Activated CD8-positive, alpha-beta memory T cell treated with anti-CD3 and anti-CD28 coated beads, Interleukin-2, amount 50 U/mL, for 24 hours (primary cell): ENCODE measurements around the gene TSHZ2.
"Not testable (repeated sequence)": the region's sequence is repeated elsewhere in the genome, so short reads cannot be mapped to it uniquely, and the experiment has no call there.

ENCODE experiments used
- DNase-seq: peaks from one replicate; pipeline ENCODE4 v3.0.0-alpha.2; 2020; ENCODE audit errors: extremely low read depth

Gene TSHZ2

GRCh38 chr20:53345536-53346334, 373.6 kb downstream of the TSHZ2 start:
- DNase-seq: no peak

- no peak for DNase-seq
Observed at GRCh38 chr20:53346335-53346648, 374.1 kb downstream of the TSHZ2 start.

GRCh38 chr20:53349730-53350129, 377.6 kb downstream of the TSHZ2 start:
- no peak for DNase-seq

DNA sequence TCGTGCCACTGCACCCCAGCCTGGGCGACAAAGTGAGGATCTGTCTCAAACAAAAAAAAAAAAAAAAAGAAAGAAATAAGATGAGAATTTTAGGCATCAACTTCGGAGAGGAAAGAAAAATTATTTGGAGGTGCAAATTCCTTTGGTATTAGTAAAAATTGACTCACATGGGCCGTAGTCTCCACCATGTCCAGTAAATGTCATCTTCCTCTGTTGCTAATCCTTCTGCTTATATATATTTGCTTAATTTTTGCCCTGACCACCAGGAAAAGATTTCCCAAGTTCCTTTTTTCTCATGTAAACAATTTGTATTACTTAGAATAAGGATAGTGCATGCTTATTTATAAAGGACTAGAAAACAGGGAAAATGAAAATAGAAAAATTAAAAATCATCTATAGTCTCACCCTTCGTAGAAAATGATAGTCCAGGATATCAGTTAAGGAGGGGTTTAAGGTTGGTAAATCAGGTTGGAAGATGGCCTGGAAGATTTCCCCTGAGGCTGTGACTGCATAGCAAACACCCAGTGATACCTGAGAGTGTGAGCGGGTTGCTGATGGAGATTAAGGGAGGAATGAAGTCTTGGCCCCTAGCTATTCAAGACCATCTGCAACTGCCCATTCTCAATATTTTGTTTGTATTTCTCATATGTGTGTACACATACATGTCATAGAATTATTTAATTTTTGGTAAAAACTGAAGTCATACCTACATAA, 380.7 kb downstream of the TSHZ2 start:
- no peak for DNase-seq

DNA sequence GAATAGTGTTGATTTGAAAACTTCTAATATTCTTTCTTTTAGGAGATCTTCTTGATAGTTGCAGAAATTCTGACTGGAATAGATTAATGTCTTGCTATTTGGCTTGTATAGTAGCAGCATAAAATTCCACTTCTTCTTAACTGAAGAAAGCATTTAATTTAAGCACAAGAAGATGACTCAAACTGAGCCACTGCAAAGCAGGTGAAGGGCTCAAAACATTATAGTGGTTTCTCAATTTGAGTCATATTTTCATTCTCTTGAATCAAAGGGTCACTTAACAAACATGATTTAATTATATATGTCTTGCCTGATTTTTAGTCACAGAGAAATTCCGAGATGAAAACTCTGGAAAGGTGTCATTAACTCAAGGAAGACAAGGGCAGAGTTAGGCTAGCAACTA, 382.2 kb downstream of the TSHZ2 start:
- DNase-seq: no peak

DNA sequence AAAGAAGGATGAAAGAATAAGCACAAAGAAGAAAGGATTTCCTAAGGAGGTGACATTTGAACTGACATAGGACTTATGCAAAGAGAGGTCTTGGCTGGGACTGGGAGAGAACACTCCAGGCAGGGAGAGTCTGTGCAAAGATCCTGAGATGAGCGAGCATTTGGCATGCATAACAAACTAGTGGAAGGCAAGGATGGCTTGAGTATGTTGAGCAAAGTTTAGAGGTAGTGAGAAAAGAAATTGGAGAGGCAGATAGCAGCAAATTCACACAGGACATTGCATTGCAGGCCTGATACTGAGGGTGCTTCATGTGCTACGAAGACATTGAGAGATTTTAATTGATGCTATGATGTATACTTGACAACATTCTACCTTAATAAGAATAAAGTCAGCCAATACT, 383.6 kb downstream of the TSHZ2 start:
- no peak for DNase-seq

- no peak for DNase-seq
Observed at GRCh38 chr20:53359425-53359824, 387.3 kb downstream of the TSHZ2 start.

DNA sequence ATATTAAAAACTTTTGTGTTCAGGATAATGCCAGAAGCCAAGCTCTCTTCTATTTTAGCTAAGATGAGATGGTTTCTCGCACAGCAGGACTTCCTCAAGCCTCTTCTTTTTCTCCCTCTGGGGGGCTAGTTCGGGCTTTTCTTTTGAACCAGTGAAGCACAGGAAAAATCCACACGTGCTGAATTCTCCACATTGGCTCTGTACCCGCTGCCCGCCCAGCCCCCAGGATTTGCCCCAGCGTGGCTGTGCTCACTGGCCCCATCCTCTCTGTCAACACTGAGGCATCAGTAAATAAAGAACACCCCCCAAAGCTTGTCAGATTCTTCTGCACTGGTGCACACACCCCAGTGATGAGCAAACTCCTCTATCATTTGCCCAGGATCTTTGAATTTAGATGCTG, 388.7 kb downstream of the TSHZ2 start:
- no peak for DNase-seq

DNA sequence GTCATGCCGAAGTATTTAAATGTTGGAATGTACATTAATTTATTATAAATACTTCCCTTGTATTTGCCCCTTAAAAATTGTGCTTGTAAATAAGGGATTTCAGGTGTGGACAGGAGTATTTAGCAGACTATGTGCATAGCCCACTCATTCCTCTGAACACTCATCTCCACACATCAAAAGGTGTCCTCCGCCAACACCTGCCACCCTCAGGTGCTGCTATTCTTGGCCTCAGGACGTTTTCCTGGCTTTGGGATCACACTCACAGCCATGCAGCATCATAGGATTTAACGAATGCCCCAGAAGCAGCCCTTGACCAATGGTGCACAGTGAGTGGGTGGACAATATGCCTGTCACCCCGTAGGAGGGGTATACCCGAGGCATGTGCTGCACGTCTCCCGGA, 390.6 kb downstream of the TSHZ2 start:
- DNase-seq: no peak

DNA sequence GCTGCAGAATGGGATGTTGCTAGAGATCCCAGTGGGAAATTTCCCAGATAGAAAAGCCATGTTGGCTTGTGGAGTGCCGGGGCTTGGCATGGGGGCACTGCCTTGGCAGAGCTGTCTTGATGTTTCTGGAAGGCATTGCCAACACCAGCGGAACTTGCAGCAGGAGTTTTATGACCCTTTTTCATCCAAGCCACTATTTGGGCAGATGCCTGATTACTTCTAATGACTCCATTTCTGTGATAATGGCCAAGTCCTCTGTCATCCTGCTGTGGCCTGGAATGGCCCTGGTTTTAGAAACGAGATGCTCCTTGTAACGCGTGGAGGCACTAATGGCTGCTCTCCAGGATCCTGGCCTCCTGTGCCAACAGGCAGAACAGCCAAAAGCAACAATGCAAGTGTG, 392.5 kb downstream of the TSHZ2 start:
- no peak for DNase-seq

DNA sequence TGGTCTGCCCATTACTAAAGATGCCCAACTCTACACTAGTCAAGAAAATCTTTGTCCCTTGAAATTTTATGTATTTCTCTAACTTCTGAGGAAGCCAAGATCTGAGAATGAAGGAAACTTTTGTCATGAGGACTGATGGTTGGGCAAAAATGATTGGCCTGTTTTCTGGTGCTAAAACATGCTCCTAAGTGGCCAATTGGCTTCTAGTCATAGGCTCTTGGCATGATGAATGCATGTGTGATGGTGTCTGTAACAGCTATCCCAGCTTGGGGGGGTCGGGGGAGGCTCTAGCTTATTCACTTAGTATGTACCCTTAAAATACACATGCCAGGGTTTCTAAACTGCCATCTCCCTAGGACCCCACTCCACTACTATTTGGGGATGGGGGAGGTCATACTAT, 392.9 kb downstream of the TSHZ2 start:
- DNase-seq: no peak

DNA sequence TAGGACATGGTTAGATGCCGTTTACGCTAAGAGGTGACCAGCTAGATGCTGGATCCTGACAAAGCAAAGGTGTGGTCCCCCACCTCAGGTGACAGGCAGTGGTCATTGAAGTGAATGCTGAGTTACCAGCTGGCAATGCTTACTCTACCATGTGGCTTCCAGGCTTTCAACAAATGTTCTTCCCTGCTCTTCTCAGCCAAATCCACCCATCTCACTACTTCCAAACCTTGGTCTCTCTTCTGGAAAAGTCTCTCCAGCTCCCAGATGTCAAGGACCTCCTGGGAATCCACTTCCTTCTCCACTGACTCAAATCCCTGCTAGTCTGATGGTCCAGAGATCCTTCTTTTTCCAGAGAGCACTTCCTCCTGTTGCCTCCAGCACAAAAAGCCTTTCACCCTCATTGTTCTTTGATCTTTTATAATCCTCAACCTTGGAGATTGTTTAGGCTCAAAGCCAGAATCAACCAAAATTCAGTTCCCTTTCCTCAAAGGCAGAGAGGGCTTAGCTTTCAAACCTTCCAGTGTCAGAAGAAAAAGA, 393.4 kb downstream of the TSHZ2 start:
- no peak for DNase-seq

GRCh38 chr20:53366928-53367327, 394.8 kb downstream of the TSHZ2 start:
- not testable (repeated sequence) for DNase-seq

DNA sequence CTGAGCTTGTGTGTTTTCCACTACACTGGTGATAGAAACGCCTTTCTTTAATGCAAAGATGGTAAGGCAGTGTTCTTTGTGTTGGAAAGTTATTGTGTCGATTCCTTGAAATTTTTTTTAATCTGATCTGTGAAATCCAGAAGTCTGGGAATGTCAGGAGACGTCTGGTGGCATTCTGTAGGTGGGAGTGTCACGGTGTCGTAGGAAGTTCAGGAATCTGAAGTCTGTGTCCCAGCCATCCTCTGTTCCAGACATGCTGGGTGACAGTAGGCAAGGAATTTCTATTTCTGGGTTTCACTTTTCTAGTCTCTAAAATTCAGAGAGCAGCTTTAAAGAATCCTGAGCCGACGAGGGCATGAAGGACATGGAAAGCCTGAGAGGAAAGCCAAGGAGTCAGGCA, 397.7 kb downstream of the TSHZ2 start:
- DNase-seq: no peak

DNA sequence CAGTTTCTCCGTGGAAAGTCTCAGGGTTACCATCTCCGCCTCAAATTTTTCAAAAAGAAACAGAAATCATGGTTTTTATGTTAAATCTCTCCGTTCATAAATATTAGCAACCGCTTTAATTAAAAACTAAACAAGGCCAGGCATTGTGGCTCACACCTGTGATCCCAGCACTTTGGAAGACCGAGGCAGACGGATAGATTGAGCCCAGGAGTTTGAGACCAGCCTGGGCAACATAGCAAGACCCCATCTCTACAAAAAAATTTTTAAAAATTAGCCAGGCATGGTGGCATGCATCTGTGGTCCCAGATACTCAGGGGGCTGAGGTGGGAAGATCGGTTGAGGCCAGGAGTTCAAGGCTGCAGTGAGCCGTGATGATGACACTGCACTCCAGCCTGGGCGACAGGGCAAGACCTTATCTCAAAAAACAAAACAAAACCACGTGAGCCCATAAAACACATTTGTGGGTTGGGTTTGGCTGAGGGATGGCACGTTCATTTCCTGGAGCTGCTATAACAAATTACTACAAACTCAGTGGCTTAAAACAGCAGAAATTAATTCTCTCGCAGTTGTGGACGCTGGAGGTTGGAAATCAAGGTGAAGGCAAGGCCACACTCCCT, 398.3 kb downstream of the TSHZ2 start:
- DNase-seq: no peak

DNA sequence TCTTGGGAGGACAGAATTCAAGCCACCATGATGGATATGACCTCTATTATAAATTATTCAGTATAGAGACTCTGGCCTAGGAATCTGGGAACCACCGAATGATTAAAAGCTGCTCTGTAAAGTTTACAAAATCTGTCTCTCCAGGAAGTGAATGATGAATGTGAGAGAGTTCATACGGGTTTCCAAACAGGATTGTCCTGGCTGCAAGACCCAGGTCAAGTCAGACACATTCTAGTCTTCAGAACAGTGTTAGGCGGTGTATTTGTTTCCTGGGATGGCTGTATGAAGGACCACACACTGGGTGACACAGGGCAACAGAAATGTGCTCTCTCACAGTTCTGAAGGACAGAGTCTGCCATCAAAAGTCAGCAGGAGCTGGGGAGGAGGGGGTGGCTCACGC, 399.1 kb downstream of the TSHZ2 start:
- DNase-seq: no peak

DNA sequence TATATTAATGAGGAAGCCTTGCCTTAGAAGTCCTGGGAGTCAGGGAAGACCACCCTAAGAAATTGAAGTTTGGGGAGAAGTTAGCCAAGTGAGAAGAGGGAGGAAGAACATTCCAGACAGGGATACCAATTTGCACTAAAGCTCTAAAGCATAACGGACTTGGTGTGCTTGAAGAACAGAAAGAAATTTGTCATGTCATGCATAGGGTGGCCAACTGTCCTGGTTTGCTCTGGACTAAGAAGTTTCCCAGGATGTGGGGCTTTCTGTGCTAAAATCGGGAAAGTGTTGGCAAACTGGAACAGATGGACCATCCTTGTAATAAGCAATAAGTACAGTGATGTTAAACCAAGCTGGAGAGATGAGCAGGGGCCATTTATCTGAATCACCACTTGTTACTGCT, 403.9 kb downstream of the TSHZ2 start:
- no peak for DNase-seq

DNA sequence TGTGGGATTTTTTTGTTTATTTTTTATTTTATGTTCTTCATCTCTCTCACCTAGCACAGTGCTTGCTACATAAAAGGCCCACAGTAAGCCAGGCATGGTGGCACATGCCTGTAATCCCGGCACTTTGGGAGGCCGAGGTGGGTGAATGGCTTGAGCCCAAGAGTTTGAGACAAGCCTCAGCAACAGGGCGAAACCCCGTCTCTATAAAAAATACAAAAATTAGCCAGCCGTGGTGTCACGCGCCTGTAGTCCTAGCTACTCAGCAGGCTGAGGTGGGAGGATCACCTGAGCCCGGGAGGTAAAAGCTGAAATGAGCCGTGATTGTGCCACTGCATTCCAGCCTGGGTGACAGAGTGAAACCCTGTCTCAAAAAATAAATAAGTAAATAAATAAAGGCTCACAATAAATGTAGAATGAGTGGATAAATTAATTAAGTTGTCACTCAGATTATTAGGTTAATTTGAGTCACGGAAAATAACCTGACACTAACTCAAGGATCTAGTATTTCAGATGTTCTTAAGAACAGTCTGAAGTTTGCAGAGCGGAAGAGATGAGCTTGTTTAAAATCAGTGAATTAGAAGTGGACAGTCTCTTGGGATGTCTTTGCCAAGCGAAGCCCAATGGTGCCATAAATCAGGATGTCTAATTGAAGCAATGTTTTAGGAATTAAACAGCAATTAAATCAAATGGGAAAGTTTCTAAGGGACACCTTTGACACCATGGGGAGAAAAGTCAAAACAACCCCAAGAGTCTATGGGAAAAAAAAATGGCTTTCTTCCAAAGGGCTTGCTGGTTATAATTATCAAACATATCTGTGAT, 407.1 kb downstream of the TSHZ2 start:
- DNase-seq: no peak

GRCh38 chr20:53379833-53380120, 407.6 kb downstream of the TSHZ2 start:
- DNase-seq: no peak

DNA sequence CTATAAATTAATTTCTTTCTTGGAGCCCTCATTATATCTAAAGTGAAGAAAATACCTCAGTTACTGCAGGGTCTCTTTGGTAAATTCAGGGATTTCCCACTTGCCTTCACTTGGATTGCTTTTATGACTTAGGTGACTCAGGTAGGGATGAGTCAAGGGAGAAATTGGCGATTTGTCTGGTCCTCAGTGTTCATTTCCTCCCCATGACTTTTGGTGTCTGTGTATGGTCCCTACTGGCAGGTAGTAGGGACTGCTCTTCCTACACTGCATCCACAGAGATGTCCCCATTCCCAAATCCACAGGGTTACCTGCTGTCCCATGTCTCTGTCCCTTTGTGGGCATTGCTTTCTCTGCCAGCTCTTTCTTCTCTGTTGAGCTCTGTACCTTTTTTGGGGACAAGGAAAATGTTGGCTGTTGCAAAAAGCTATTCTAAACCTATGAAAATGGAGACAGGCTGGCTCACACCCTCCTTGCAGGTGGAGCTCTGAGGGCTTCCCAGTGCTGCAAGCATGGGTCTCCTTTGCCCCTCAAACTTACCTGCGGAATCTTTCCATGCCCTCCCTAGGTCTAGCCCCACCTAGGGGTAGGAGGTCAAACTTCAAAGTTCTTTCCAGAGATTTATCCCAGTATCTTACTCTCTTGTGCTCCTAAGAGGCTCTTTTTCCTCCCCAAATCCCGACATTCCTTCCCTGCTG, 409.6 kb downstream of the TSHZ2 start:
- DNase-seq: no peak

GRCh38 chr20:53382263-53382844, 410.2 kb downstream of the TSHZ2 start:
- DNase-seq: no peak
